BJ (cell line): ENCODE measurements around the gene KCNQ2. TPM values are rescaled to one million over a fixed set of nuclear protein-coding genes. Genes with fewer than 3 reads are reported as not detected.

Experiments used
- CTCF ChIA-PET: fragments of 350-600 bp; formaldehyde crosslinking; extraction: SDS; loops from one replicate; lab custom pipeline; 2021; ENCODE audit warnings: antibody characterized with exemption, inconsistent platforms; lab: Yijun Ruan, JAX
- POLR2A ChIA-PET: fragments of 300-600 bp; sonication (Branson Sonifier 250); formaldehyde crosslinking; extraction: SDS; loops from one replicate; lab custom pipeline; 2021; ENCODE audit warnings: antibody characterized with exemption; lab: Charles Lee
- DNase-seq: peaks from one replicate; pipeline ENCODE4 v3.0.0-alpha.2; 2011; ENCODE audit warnings: low read depth
- H3K27me3 ChIP-seq: 2 replicates; pipeline ENCODE4 v1.6.0; 2011; ENCODE audit warnings: low read length; ENCODE audit not compliant: control insufficient read depth, insufficient read depth
- H3K36me3 ChIP-seq: 2 replicates; pipeline ENCODE4 v1.5.1; 2011; ENCODE audit warnings: low read length; ENCODE audit not compliant: control insufficient read depth, insufficient read depth
- H3K4me3 ChIP-seq: 2 replicates; pipeline ENCODE4 v1.5.1; 2011; ENCODE audit warnings: low read depth, mild to moderate bottlenecking, control low read depth, low read length
- polyA plus RNA-seq: library from polyadenylated mRNA; depleted of rRNA; stranded (reverse); fragments of >200 nt; gene quantifications from 2 replicates; pipeline ENCODE4 v1.2.3, GENCODE V29; 2011
- TF ChIP-seq, protein P1 (sequence below): IDR thresholded peaks from 2 replicates; pipeline ENCODE4 v1.5.1; 2011; ENCODE audit warnings: low read depth, mild to moderate bottlenecking, control low read depth, inconsistent platforms, low read length, moderate library complexity; ENCODE audit not compliant: insufficient read depth

KCNQ2 gene
- polyA plus RNA-seq, 1 experiment, result not detected

DNA sequence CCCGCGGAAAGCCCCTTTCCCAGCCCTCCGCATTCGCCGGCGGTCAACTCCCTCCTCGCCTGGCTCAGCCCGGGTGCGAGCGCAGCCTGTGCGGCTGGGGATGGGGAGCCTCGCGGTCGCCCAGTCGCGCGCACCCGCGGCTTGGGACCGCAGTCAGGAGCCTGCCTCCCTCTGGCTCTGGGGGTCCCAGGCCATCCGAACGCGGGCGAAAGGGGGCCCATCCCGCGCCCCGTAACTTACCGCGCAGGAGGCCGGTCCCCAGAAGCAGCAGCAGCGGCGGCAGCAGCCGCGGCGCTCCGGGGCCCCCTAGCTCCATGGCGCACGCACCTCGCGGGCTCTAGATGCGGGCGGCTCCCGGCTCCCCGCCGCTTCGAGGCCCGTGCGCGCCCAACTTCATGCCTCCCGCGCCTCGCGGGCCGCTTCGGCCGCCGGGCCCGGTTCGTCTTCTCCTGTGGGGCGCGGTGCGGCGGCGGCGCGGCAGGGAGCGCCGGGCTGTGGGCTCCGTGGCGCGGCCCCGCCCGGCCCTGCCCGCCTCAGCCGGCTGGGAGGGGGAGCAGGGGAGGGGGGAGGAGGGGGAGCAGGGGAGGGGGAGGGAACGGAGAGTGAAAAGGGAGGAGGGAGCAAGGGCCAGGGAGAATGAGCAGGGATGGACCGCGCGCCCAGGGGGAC, 111.5 kb downstream of the KCNQ2 start, which contains the start of gene CHRNA4:
TSS of gene CHRNA4 (minus strand) at position 500 of the 669 bp plus-strand sequence. CDS start at position 316, 184 bp downstream.
- TF ChIP-seq, protein P1, sequence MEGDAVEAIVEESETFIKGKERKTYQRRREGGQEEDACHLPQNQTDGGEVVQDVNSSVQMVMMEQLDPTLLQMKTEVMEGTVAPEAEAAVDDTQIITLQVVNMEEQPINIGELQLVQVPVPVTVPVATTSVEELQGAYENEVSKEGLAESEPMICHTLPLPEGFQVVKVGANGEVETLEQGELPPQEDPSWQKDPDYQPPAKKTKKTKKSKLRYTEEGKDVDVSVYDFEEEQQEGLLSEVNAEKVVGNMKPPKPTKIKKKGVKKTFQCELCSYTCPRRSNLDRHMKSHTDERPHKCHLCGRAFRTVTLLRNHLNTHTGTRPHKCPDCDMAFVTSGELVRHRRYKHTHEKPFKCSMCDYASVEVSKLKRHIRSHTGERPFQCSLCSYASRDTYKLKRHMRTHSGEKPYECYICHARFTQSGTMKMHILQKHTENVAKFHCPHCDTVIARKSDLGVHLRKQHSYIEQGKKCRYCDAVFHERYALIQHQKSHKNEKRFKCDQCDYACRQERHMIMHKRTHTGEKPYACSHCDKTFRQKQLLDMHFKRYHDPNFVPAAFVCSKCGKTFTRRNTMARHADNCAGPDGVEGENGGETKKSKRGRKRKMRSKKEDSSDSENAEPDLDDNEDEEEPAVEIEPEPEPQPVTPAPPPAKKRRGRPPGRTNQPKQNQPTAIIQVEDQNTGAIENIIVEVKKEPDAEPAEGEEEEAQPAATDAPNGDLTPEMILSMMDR, result no peak
- Histone ChIP-seq H3K36me3 (no peaks in the 10 kb centered on the region), H3K4me3 (no peak within 1 kb of the TSS), H3K27me3 (peaks cover 4% of the 10 kb centered on the region; the same call in 1 of the 2 replicates)
- DNase-seq, result no peak
- POLR2A ChIA-PET, result no interaction called here
- CTCF ChIA-PET, result interaction anchor here (0.7 kb wide), 1 partner anchor 53 kb away, joined by 3 read pairs; no protein-coding TSS in a partner anchor

DNA sequence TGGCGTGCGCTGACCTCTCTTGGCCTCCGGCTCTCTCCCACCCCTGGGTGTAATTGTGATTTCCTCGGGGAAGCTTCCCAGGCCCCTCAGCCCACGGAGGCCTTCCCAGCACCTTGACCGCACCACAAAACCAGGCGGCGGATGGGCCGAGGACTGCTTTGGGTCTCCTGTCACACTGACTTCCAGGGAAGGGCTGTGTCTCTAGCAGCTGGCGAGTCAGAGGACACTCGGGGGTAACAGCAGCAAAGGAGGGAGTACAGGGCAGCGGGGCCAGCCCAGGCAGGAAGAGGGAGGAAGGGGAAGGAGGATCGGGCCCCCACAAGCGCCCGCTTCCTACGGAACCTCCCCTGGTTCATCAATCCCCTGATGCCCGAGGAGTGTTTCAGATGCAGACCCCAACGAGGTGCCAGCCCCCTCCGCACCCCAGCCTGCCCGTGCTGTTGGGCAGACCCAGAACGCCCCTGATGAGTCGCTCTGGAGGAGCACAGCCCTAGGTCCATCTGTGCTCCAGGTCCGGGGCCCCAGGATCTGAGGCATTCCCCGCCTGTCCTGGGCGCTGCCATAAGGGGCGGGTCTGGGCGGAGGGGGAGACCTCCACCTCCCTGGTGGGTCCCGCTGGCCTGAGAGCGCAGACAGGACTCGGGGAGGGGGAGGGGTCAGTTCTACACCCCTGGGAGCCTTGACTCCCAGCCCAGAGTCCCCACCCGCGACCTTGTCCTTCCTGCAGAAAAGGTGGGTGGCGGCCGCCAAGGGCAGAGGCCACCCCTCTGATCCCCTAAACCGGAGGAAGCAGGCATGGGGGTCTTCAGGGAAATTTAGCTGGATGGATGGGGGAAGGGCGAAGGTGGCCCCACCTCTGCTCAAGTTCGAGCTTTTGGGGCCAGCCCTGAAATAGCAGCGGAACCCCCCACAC, 112.3 kb downstream of the KCNQ2 start:
- ChIA-PET CTCF (interaction anchor here (0.7 kb wide), 1 partner anchor 52 kb away, joined by 3 read pairs; no protein-coding TSS in a partner anchor), POLR2A (no interaction called here)
- H3K36me3 ChIP-seq, result no peaks in the 10 kb centered on the region
- H3K4me3 ChIP-seq, result no peak overlapping the region
- TF ChIP-seq, protein P1, result no peak
- DNase-seq, result no peak
- peaks cover 4% of the 10 kb centered on the region; the same call in 1 of the 2 replicates for H3K27me3 ChIP-seq

DNA sequence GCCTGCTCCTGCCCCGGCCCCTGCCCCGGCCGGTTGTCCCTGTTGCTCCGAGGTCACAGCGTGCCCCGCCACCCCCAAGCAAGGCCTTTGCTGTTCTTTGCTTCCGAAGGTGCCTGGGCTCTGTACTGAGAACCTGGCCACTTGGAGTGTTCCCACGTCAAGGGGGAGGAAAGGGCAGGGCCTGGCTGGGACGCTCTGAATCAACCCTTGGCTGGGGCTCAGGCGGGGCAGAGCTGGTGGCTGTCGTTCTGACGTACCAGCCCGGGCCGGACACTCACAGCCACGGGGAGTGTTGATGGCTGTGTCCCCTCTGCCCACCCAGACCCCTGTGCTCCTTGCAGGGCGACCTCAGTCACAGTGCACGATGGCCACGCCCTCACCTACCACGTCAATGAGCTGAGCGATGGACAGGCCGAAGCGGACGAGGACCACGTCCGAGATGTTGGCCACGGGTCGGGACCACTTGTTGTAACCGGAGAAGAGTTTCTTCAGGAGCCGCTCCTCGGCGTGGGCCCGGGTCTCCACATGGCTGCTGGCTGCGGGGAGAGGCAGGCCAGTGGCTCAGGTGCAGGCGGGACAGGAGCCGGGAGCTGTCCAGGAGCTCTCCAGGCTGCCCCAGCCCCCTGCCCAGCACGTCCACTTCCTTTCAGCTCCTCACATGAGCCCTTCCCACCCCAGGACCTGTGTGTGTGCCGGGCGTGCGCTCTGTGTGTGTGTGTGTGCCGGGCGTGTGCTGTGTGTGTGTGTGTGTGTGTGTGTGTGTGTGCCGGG, 113.1 kb downstream of the KCNQ2 start:
- TF ChIP-seq, protein P1, result no peak
- Histone ChIP-seq H3K4me3 (no peak overlapping the region), H3K36me3 (no peaks in the 10 kb centered on the region), H3K27me3 (peaks cover 4% of the 10 kb centered on the region; the same call in 1 of the 2 replicates)
- POLR2A ChIA-PET, result no interaction called here
- DNase-seq, result no peak
- CTCF ChIA-PET, result no interaction called here

DNA sequence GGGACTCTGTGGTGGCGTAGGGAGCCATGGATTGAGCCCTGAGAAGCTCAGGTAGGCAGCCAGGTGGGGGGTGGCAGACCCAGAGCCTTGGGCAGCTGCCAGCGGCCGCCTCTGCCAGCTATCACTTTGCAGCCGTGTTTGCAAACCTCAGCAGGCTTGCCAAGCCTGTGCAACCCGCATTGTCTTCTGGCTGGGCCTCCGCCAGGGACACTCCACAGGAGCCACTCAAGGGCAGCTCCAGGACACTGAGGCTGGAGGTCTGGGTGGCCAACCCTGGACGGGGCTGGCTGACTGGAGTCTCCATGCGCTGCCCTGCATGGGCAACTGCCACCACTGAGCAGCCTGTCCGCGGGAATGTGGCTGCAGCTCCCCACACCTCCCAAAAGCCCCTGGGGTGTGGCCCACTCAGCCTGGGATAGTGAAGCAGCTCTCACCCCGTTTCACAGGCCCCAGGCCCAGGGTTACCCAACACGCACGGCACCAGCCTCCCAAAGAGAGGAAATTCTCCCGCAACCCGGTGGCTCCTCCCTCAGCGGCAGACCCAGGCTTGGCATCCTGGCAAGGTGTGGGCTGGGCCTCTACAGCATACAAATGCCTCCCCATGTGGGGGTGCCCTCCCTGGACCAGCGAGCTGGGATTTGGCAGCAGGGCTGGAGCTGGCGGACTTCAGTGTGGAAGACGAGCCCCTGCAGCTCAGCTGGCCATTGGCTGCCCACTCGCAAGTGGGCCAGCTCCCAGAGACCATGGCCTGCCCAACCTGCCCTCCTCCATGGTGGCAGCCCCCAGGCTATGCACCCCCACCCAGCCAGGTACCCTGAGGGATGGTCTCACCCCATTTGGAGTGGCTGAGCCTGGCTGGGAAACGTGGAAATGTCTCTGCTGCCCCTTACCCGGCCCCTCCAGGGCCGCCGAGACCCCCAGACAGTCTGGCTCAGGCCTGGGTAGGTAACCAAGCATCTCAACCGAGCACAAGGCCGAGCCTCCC, 114.2 kb downstream of the KCNQ2 start:
- CTCF ChIA-PET, result no interaction called here
- Histone ChIP-seq H3K36me3 (no peaks in the 10 kb centered on the region), H3K27me3 (peaks cover 4% of the 10 kb centered on the region; the same call in 1 of the 2 replicates), H3K4me3 (no peak overlapping the region)
- no peak for DNase-seq
- TF ChIP-seq, protein P1, result no peak
- POLR2A ChIA-PET, result no interaction called here
